GM18520 (cell line): ENCODE data around the gene DTNBP1.

Source experiments
- ATAC-seq: cut with Tn5 transposase; IDR thresholded peaks from one replicate; pipeline ENCODE4 v1.9.1; 2021; ENCODE audit not compliant: unreplicated experiment

The DTNBP1 gene

GRCh38 chr6:15594512-15595259, 68.1 kb downstream of the DTNBP1 start:
- no peak for ATAC-seq

- no peak for ATAC-seq
Observed at GRCh38 chr6:15593798-15594197, 69.0 kb downstream of the DTNBP1 start.

GRCh38 chr6:15592610-15593009, 70.2 kb downstream of the DTNBP1 start:
- no peak for ATAC-seq

GRCh38 chr6:15588971-15589634, 73.7 kb downstream of the DTNBP1 start:
- ATAC-seq = no peak

- no peak for ATAC-seq
Observed at GRCh38 chr6:15586503-15586902, 76.3 kb downstream of the DTNBP1 start.

- ATAC-seq = no peak
Observed at GRCh38 chr6:15585760-15586214, 77.0 kb downstream of the DTNBP1 start.

GRCh38 chr6:15582499-15582898, 80.3 kb downstream of the DTNBP1 start:
- ATAC-seq = no peak

GRCh38 chr6:15581751-15582150, 81.1 kb downstream of the DTNBP1 start:
- ATAC-seq = no peak

- ATAC-seq = no peak
Observed at GRCh38 chr6:15580326-15580725, 82.5 kb downstream of the DTNBP1 start.

GRCh38 chr6:15578716-15579391, 84.0 kb downstream of the DTNBP1 start:
- no peak for ATAC-seq

GRCh38 chr6:15577550-15578171, 85.2 kb downstream of the DTNBP1 start:
- ATAC-seq = no peak

- no peak for ATAC-seq
Observed at GRCh38 chr6:15577106-15577505, 85.7 kb downstream of the DTNBP1 start.

- ATAC-seq = no peak
Observed at GRCh38 chr6:15575357-15576033, 87.3 kb downstream of the DTNBP1 start.

- no peak for ATAC-seq
Observed at GRCh38 chr6:15574486-15574885, 88.3 kb downstream of the DTNBP1 start.

- no peak for ATAC-seq
Observed at GRCh38 chr6:15574023-15574422, 88.8 kb downstream of the DTNBP1 start.

GRCh38 chr6:15573384-15573783, 89.4 kb downstream of the DTNBP1 start:
- no peak for ATAC-seq

- no peak for ATAC-seq
Observed at GRCh38 chr6:15572296-15573016, 90.4 kb downstream of the DTNBP1 start.

GRCh38 chr6:15570171-15570570, 92.7 kb downstream of the DTNBP1 start:
- no peak for ATAC-seq

- no peak for ATAC-seq
Observed at GRCh38 chr6:15569035-15569995, 93.5 kb downstream of the DTNBP1 start.
